ENCODE results near the gene PTPRZ1. TPM values are rescaled to one million over a fixed set of nuclear protein-coding genes. Genes with fewer than 3 reads are reported as not detected.

The PTPRZ1 gene
- polyA plus RNA-seq, 3 donors = not detected

- no peaks in the 10 kb centered on the region for H3K36me3 ChIP-seq (replicated peaks in 1 of 2; ENCODE audit: control insufficient read depth in 1 of 2, insufficient read depth in 2 of 2, low read length in 2 of 2)
- Mint-ChIP-seq H3K4me3 (no peak overlapping the region), H3K4me1 (no peaks in the 10 kb centered on the region), H3K9me3 (peaks cover 0 to under 1% (median 0%) of the 10 kb centered on the region in 7 donors), H3K36me3 (no peaks in the 10 kb centered on the region), H3K27ac (no peak overlapping the region), H3K27me3 (ENCODE audit: low read depth in 3 of 3) (peaks cover 0 to 2% (median 2%) of the 10 kb centered on the region in 3 donors)
- no peak overlapping the region for H3K27ac ChIP-seq (ENCODE audit: low read depth in 1 of 2, low read length in 2 of 2)
- H3K9me3 ChIP-seq (replicated peaks in 1 of 2; ENCODE audit: control insufficient read depth in 1 of 2, insufficient read depth in 1 of 2, low read length in 2 of 2) = no peaks in the 10 kb centered on the region
- 100% methylated on average over 1 of the region's 2 CpGs for WGBS (ENCODE audit: insufficient coverage)
- H3K4me2 ChIP-seq (replicated peaks; ENCODE audit: extremely low read depth, low read length, poor library complexity, severe bottlenecking) = no peak overlapping the region
- H3K4me1 ChIP-seq (ENCODE audit: control insufficient read depth in 1 of 2, insufficient read depth in 2 of 2, low read length in 2 of 2) = no peaks in the 10 kb centered on the region
- intact Hi-C loops (cut with micrococcal nuclease) = no loop called here
- no peak overlapping the region for H2AFZ ChIP-seq (ENCODE audit: insufficient read depth, low read depth, low read length, poor library complexity, severe bottlenecking)
- TF ChIP-seq CTCF (IDR thresholded peaks at IDR 0.05) = no peak
- DNase-seq = no peak
- no peaks in the 10 kb centered on the region for H4K20me1 ChIP-seq (ENCODE audit: insufficient read depth, low read length)
- no peak overlapping the region for H3K4me3 ChIP-seq (replicated peaks in 1 of 3; ENCODE audit: low read depth in 2 of 3, low read length in 3 of 3)
- H3K27me3 ChIP-seq (ENCODE audit: control insufficient read depth in 2 of 2, insufficient read depth in 2 of 2, low read length in 2 of 2) = no peaks in the 10 kb centered on the region
- H3K79me2 ChIP-seq (ENCODE audit: insufficient read depth, low read length) = no peaks in the 10 kb centered on the region
- no peak overlapping the region for H3K9ac ChIP-seq (ENCODE audit: insufficient read depth, low read length, poor library complexity, severe bottlenecking)
Measured at GRCh38 chr7:121904120-121904519, 31.2 kb downstream of the PTPRZ1 start.

- peaks cover 0 to 5% (median 2%) of the 10 kb centered on the region in 3 donors for H3K27me3 Mint-ChIP-seq (ENCODE audit: low read depth in 3 of 3)
- TF ChIP-seq CTCF (IDR thresholded peaks at IDR 0.05) = no peak
- H3K4me3 Mint-ChIP-seq = no peak overlapping the region
Measured at GRCh38 chr7:121908042-121908441, 35.1 kb downstream of the PTPRZ1 start.

More at GRCh38 chr7:121908042-121908441, 35.1 kb downstream of the PTPRZ1 start:
- Histone ChIP-seq H4K20me1 (ENCODE audit: insufficient read depth, low read length) (no peaks in the 10 kb centered on the region), H2AFZ (ENCODE audit: insufficient read depth, low read depth, low read length, poor library complexity, severe bottlenecking) (no peak overlapping the region), H3K4me3 (replicated peaks in 1 of 3; ENCODE audit: low read depth in 2 of 3, low read length in 3 of 3) (no peak overlapping the region), H3K27me3 (ENCODE audit: control insufficient read depth in 2 of 2, insufficient read depth in 2 of 2, low read length in 2 of 2) (no peaks in the 10 kb centered on the region), H3K27ac (ENCODE audit: low read depth in 1 of 2, low read length in 2 of 2) (no peak overlapping the region), H3K9ac (ENCODE audit: insufficient read depth, low read length, poor library complexity, severe bottlenecking) (no peak overlapping the region), H3K9me3 (replicated peaks in 1 of 2; ENCODE audit: control insufficient read depth in 1 of 2, insufficient read depth in 1 of 2, low read length in 2 of 2) (no peaks in the 10 kb centered on the region), H3K4me2 (replicated peaks; ENCODE audit: extremely low read depth, low read length, poor library complexity, severe bottlenecking) (no peak overlapping the region), H3K79me2 (ENCODE audit: insufficient read depth, low read length) (no peaks in the 10 kb centered on the region), H3K4me1 (ENCODE audit: control insufficient read depth in 1 of 2, insufficient read depth in 2 of 2, low read length in 2 of 2) (no peaks in the 10 kb centered on the region), H3K36me3 (replicated peaks in 1 of 2; ENCODE audit: control insufficient read depth in 1 of 2, insufficient read depth in 2 of 2, low read length in 2 of 2) (no peaks in the 10 kb centered on the region)
- Mint-ChIP-seq H3K36me3 (no peaks in the 10 kb centered on the region), H3K27ac (no peak overlapping the region), H3K9me3 (peaks cover 0 to 1% (median 0%) of the 10 kb centered on the region in 7 donors), H3K4me1 (no peaks in the 10 kb centered on the region)
- intact Hi-C loops (cut with micrococcal nuclease) = no loop called here
- no peak for DNase-seq

Data from CD14-positive monocyte (primary cell).